ENCODE results near the gene CALHM1. TPM values are rescaled to one million over a fixed set of nuclear protein-coding genes. Genes with fewer than 3 reads are reported as not detected.

CALHM1 gene
- total and polyA plus RNA-seq, 4 donors, result not detected

DNA sequence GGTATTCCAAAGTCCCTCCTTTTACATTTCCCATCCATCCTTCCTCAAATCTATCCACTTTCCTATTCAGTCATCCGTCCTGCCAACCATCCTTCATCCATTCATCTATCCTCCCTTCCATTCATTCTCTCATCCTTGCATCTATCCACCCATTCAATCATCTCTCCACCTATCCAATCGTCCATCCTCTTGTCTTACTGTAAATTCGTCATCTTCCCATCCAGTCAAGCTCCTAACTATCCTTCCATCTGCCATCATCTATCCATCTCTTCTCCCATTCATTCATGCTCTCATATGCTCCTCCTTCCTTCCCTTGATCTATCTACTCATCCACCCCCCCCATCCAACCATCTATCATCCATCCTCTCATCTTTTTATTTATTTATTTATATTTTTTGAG is 15.4 kb upstream of the CALHM1 start:
- DNase-seq (ENCODE audit: low spot score), result no peak
- no peak overlapping the region for H3K4me3 ChIP-seq (ENCODE audit: low read depth in 1 of 3, low read length in 3 of 3)
- no peaks in the 10 kb centered on the region for H3K4me1 ChIP-seq (ENCODE audit: control insufficient read depth in 4 of 4, insufficient read depth in 4 of 4, low read length in 3 of 4)
- WGBS, result 89% methylated on average over 3 of the region's 3 CpGs
- H3K9me3 ChIP-seq (ENCODE audit: control insufficient read depth in 4 of 4, low read length in 3 of 4), result no peaks in the 10 kb centered on the region
- no peak overlapping the region for H3K9ac ChIP-seq (ENCODE audit: low read depth in 1 of 2, low read length in 2 of 2)
- H3K27ac ChIP-seq (ENCODE audit: low read depth in 1 of 2, low read length in 2 of 2), result no peak overlapping the region
- TF ChIP-seq NR2F2 (IDR thresholded peaks at IDR 0.05) (no peak), EGR1 (IDR thresholded peaks at IDR 0.05; ENCODE audit: low read depth in 2 of 2) (no peak), HNF4G (IDR thresholded peaks at IDR 0.05) (no peak), MAX (IDR thresholded peaks at IDR 0.05) (no peak), SP1 (IDR thresholded peaks at IDR 0.05) (no peak), YY1 (IDR thresholded peaks at IDR 0.05) (no peak), REST (IDR thresholded peaks at IDR 0.05) (no peak), GABPA (IDR thresholded peaks at IDR 0.05 in 1 of 2, conservative IDR thresholded peaks at IDR 0.05 in 1 of 2) (no peak), HNF4A (conservative IDR thresholded peaks at IDR 0.05) (no peak)
- TF ChIP-seq, protein P1, sequence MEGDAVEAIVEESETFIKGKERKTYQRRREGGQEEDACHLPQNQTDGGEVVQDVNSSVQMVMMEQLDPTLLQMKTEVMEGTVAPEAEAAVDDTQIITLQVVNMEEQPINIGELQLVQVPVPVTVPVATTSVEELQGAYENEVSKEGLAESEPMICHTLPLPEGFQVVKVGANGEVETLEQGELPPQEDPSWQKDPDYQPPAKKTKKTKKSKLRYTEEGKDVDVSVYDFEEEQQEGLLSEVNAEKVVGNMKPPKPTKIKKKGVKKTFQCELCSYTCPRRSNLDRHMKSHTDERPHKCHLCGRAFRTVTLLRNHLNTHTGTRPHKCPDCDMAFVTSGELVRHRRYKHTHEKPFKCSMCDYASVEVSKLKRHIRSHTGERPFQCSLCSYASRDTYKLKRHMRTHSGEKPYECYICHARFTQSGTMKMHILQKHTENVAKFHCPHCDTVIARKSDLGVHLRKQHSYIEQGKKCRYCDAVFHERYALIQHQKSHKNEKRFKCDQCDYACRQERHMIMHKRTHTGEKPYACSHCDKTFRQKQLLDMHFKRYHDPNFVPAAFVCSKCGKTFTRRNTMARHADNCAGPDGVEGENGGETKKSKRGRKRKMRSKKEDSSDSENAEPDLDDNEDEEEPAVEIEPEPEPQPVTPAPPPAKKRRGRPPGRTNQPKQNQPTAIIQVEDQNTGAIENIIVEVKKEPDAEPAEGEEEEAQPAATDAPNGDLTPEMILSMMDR (IDR thresholded peaks at IDR 0.05; ENCODE audit: low read depth, low read length, missing input control), result no peak
- H3K27me3 ChIP-seq (ENCODE audit: control insufficient read depth in 4 of 4, insufficient read depth in 4 of 4, low read length in 3 of 4), result no peaks in the 10 kb centered on the region
- H3K36me3 ChIP-seq (ENCODE audit: control insufficient read depth in 4 of 4, insufficient read depth in 3 of 4, low read depth in 1 of 4, low read length in 3 of 4), result no peaks in the 10 kb centered on the region

- Histone ChIP-seq H3K9me3 (ENCODE audit: control insufficient read depth in 4 of 4, low read length in 3 of 4) (no peaks in the 10 kb centered on the region), H3K36me3 (ENCODE audit: control insufficient read depth in 4 of 4, insufficient read depth in 3 of 4, low read depth in 1 of 4, low read length in 3 of 4) (no peaks in the 10 kb centered on the region), H3K27me3 (ENCODE audit: control insufficient read depth in 4 of 4, insufficient read depth in 4 of 4, low read length in 3 of 4) (no peaks in the 10 kb centered on the region), H3K9ac (ENCODE audit: low read depth in 1 of 2, low read length in 2 of 2) (no peak overlapping the region), H3K4me3 (ENCODE audit: low read depth in 1 of 3, low read length in 3 of 3) (no peak overlapping the region), H3K27ac (ENCODE audit: low read depth in 1 of 2, low read length in 2 of 2) (no peak overlapping the region), H3K4me1 (ENCODE audit: control insufficient read depth in 4 of 4, insufficient read depth in 4 of 4, low read length in 3 of 4) (no peaks in the 10 kb centered on the region)
- TF ChIP-seq RXRA (IDR thresholded peaks at IDR 0.05), result no peak
- no peak for TF ChIP-seq HNF4A (conservative IDR thresholded peaks at IDR 0.05)
- TF ChIP-seq YY1 (IDR thresholded peaks at IDR 0.05), result no peak
- TF ChIP-seq ATF3 (IDR thresholded peaks at IDR 0.05), result no peak
- no peak for TF ChIP-seq NR2F2 (IDR thresholded peaks at IDR 0.05)
- no peak for TF ChIP-seq FOXA1 (IDR thresholded peaks at IDR 0.05)
- no peak for TF ChIP-seq JUND (IDR thresholded peaks at IDR 0.05)
- TF ChIP-seq HNF4G (IDR thresholded peaks at IDR 0.05), result no peak
- TF ChIP-seq ZBTB33 (IDR thresholded peaks at IDR 0.05), result no peak
- no peak for TF ChIP-seq REST (IDR thresholded peaks at IDR 0.05)
- TF ChIP-seq RAD21 (IDR thresholded peaks at IDR 0.05), result no peak
- no peak for TF ChIP-seq SP1 (IDR thresholded peaks at IDR 0.05)
- no peak for TF ChIP-seq TAF1 (conservative IDR thresholded peaks at IDR 0.05)
- no peak for TF ChIP-seq MAX (IDR thresholded peaks at IDR 0.05)
- TF ChIP-seq GABPA (IDR thresholded peaks at IDR 0.05 in 1 of 2, conservative IDR thresholded peaks at IDR 0.05 in 1 of 2), result no peak
- no peak for TF ChIP-seq EGR1 (IDR thresholded peaks at IDR 0.05; ENCODE audit: low read depth in 2 of 2)
- DNase-seq (ENCODE audit: low spot score), result no peak
- 65% methylated on average over 32 of the region's 32 CpGs for WGBS
These were observed 14.6 kb upstream of the CALHM1 start for GRCh38 chr10:103473261-103473671.
